ENCODE data around the gene SND1. TPM values are rescaled to one million over a fixed set of nuclear protein-coding genes. Genes with fewer than 3 reads are reported as not detected.
A peak's percentile ranks its signal among the peaks of the same experiment; 100 is the strongest.

SND1 gene
- total RNA-seq, 1 donor: 202 TPM

DNA sequence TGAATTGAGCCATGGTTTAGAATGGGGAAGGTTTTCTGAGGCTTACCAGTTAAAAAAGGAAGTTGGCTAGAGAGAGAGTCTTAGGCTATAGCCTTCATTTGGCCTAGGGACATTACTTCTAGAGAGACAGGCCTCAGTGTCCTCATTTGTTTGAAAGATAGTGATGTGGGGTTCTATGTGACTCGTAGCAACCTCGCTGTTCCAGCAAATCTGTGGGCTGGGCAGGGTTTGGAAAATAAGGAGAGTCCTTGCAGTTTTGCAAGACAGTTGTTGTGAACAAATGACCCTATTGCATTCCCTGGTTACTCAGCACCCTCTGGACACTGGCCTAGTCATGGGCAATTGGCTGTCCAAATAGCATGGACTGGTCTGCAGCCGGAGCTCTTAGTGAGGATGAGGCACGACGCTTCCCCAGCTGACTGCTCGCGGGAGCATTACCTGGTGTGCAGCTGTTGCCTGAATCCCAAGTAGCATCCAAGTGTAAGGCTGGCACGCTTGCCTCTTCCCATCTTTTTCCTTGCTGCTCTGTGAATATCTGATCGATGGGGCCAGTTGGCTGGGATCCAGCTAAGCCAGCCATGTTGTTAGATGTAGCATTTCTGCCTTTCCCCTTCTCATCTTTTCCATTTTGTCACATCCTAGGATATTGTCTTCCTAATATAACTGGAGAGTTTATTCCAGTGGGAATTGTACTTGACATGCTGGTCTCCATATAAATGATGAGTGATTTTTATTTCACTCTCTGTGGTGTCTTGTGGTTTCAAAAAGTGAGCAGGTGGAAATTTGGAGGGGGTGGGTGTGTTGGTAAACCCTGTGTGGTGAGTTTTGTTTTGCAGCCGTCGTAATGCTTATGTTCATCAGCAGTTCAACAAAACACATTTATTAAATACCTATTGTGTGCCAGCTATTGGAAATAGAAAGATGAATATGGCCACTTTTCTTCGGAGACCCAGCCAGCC, 99.8 kb downstream of the SND1 start:
- DNase-seq (ENCODE audit: low read depth): peak; percentile 64
- TF ChIP-seq, protein P1, sequence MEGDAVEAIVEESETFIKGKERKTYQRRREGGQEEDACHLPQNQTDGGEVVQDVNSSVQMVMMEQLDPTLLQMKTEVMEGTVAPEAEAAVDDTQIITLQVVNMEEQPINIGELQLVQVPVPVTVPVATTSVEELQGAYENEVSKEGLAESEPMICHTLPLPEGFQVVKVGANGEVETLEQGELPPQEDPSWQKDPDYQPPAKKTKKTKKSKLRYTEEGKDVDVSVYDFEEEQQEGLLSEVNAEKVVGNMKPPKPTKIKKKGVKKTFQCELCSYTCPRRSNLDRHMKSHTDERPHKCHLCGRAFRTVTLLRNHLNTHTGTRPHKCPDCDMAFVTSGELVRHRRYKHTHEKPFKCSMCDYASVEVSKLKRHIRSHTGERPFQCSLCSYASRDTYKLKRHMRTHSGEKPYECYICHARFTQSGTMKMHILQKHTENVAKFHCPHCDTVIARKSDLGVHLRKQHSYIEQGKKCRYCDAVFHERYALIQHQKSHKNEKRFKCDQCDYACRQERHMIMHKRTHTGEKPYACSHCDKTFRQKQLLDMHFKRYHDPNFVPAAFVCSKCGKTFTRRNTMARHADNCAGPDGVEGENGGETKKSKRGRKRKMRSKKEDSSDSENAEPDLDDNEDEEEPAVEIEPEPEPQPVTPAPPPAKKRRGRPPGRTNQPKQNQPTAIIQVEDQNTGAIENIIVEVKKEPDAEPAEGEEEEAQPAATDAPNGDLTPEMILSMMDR (IDR thresholded peaks at IDR 0.05; ENCODE audit: insufficient read depth, low read length): no peak
- H3K4me3 ChIP-seq (ENCODE audit: low read depth, low read length): no peak overlapping the region

DNA sequence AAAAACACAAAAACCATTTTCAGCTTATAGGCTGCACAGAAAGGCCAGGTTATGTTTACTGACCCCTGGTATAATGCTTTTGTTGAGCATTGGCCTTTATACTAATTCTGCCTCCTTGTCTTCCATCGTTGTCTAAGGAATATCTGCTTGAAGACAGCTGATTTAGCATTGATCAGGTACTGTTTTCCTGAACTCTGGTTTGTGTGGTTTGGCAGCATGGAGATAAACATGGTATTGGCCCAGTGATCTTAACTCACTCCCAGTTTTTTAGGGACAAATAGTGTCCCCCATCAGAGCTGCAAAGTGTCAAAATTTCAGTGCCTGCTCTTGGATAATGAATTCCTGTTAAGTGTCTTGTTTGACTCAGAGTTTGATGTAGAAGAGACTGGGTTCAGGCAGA, 100.8 kb downstream of the SND1 start:
- no peak for DNase-seq (ENCODE audit: low read depth)

DNA sequence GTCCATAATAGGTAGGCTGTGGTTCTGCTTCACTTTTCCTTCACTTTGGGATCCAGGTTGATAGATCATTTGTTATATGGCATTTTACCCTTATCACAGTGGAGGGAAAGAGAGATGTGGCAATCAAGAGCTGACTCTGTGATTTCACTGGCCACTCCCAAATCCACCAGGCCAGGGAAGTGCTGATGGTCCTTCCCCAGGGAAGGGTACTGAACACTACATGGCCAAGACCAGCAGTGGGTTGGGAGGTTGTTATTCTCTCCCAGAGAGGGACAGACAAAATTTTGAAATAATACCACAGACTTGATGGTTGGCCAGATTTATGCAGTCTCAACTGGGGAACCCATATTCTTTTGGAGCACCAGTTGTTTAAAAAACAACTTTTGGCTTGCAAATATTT, 102.5 kb downstream of the SND1 start:
- TF ChIP-seq, protein P1 (IDR thresholded peaks at IDR 0.05; ENCODE audit: insufficient read depth, low read length): no peak
- no peak overlapping the region for H3K4me3 ChIP-seq (ENCODE audit: low read depth, low read length)
- peak; percentile 7 for DNase-seq (ENCODE audit: low read depth)

More for the DNA sequence above, 100.8 kb downstream of the SND1 start:
- TF ChIP-seq, protein P1 (IDR thresholded peaks at IDR 0.05; ENCODE audit: insufficient read depth, low read length): no peak
- no peak overlapping the region for H3K4me3 ChIP-seq (ENCODE audit: low read depth, low read length)

DNA sequence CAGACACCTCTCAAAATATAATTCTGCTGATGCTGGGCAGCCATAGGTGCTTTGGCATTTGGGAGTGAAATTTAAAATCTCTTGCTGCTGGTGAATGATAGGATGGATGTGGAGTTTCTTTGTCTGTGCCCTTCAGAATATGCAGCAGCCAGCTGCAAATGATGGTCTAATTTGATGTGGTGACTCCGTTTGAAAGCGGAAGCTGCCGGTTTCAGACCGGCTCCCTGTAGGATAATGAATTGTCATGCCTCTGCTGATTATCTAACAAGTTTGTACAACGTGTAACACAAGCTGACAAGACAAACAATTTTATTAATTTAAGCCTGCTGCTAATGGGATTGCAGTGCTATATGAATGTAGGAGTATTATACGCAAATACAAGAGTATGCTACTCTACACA, 103.5 kb downstream of the SND1 start:
- no peak overlapping the region for H3K4me3 ChIP-seq (ENCODE audit: low read depth, low read length)
- TF ChIP-seq, protein P1 (IDR thresholded peaks at IDR 0.05; ENCODE audit: insufficient read depth, low read length): no peak
- no peak for DNase-seq (ENCODE audit: low read depth)

DNA sequence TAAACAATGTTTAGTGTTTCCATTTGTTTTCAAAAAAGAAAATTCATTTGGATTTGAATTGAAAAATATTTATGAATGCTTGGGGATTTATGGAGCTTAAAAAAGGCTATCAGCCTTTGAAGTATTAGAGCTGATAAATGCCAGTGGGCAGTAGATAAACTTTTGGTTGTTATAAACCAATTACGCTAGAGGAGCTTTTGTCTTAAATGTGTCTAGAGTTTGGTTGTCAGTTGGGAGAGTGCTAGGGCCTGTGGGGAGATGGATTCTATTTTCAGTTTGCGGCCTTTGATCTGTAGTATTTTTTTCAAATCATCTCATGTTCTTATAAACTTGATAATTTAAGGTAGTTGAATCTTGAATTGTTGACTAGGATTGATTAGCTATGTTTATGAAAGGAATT, 104.0 kb downstream of the SND1 start:
- TF ChIP-seq, protein P1 (IDR thresholded peaks at IDR 0.05; ENCODE audit: insufficient read depth, low read length): no peak
- no peak overlapping the region for H3K4me3 ChIP-seq (ENCODE audit: low read depth, low read length)
- DNase-seq (ENCODE audit: low read depth): no peak

DNA sequence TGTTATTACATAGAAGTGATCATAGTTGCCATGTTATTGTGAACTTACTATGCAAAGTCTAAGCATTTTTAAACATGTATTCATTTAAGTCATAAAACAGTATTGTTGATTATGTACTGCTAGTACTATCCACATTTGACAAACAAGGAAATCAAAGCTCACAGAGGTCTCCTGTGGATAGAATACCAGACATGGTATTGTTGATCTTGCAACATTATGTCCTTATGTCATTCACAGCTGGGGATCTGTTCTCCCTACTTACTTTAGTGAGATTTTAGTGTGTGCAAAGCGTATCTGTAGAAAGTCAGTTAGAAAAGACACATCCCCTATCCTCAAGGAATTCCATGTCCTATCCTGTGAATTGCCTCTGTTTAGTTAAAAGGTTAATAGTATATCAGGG, 106.1 kb downstream of the SND1 start:
- TF ChIP-seq, protein P1 (IDR thresholded peaks at IDR 0.05; ENCODE audit: insufficient read depth, low read length): no peak

More for the DNA sequence above, 106.1 kb downstream of the SND1 start:
- no peak overlapping the region for H3K4me3 ChIP-seq (ENCODE audit: low read depth, low read length)
- DNase-seq (ENCODE audit: low read depth): no peak
